ENCODE data around the gene CNGA3. TPM values are rescaled to one million over a fixed set of nuclear protein-coding genes. Genes with fewer than 3 reads are reported as not detected.
"Not testable (repeated sequence)": the region's sequence is repeated elsewhere in the genome, so short reads cannot be mapped to it uniquely, and the experiment has no call there.

The CNGA3 gene
- total and polyA plus RNA-seq, 2 experiments from 2014 or later = under 0.01 to 0.30 TPM

DNA sequence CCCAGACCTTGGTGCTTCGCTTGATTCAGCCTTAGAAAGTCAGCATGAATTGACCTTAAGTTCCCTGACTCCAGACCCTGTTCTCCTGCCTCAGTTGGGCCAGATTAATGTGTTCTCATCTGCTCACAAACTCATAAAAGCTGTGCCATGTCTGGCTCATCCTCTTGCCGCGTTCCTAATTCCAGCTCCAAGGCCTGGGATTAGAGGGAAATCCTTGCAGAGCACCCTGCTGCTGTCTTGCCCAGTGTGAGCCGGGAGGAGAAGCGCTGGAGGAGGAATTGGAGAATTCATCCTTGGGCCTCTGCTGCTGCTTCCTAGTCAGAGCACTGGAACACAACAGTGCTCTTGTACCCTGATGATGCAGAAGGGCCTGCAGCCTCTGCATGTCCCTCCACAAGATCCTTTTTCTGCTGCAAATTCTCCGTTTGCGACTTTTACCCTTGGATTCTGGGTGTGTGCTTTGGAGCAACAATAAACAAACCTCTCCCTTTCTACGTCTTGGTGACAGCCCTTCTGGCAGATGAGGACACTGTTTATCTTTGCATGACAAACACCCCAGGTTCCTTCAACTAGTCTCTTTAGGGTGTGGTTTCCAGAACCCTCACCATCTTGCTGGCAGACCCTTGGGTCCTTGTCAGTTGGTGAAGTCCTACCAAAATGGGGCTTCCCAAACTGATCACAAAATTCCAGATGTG lies 46.9 kb upstream of the CNGA3 start:
- in situ Hi-C loops (cut with MboI) = no loop called here
- TF ChIP-seq EZH2phosphoT487 (IDR thresholded peaks at IDR 0.05; ENCODE audit: insufficient read depth, low read depth) (no peak), EZH2 (IDR thresholded peaks at IDR 0.05; ENCODE audit: insufficient read depth, poor library complexity, severe bottlenecking) (no peak)

DNA sequence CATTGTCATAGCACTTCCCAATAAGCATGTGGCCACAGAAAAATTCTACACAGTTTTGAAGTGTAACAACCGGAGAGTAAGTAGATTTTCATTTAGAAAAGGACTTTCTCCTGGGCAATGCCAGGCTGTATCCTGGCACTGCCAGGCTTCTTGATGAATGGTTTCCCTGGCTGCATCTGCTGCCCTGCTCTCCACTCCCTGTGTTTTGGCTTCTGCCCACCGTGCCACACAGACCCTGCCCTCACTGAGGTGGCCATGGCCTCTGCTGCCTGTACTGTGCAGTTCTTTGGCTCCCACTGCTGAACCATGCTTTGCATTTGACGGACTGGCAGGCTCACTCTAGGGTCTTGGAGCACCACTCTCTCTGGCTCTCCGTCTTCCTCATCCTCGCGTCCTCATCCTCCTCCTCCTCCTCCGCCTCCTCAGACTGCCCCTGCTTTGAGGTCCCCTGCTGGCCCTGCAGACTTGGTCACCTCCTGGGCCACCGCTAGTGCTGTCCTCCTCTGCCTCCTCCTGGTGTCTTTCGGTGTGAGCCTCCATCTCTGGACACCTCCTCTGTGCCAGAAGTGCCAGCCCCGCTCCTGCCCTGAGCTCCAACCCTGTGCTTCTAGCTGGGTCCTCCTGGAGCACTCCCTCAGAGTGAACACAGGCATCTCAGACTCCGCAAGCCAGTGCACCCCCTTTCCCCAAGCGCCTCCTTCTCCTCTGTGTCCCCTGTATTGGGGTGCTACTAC lies 45.9 kb upstream of the CNGA3 start:
- no peaks in the 10 kb centered on the region for H3K79me2 ChIP-seq (ENCODE audit: insufficient read depth)
- H2AFZ ChIP-seq = no peak overlapping the region
- H3K4me2 ChIP-seq (ENCODE audit: unreplicated experiment) = no peak overlapping the region
- 72 to 78% methylated on average over 11 to 12 of the region's 12 CpGs for WGBS, 2 experiments (ENCODE audit: low coverage in 1 of 2, low lambda C conversion rate in 2 of 2, missing lambda C conversion rate in 2 of 2)
- in situ Hi-C loops (cut with MboI) = no loop called here
- H4K20me1 ChIP-seq (ENCODE audit: insufficient read depth) = no peaks in the 10 kb centered on the region
- no peak overlapping the region for H3K27ac ChIP-seq
- H3K27me3 ChIP-seq (replicated peaks; ENCODE audit: insufficient read depth) = no peaks in the 10 kb centered on the region; the same call in 1 of the 2 replicates
- H3F3A ChIP-seq (ENCODE audit: insufficient read depth) = no peaks in the 10 kb centered on the region
- no peaks in the 10 kb centered on the region for H3K9me2 ChIP-seq (ENCODE audit: insufficient read depth)
- H3K9ac ChIP-seq = no peak overlapping the region
- no peak for DNase-seq
- no peaks in the 10 kb centered on the region for H3K4me1 ChIP-seq (ENCODE audit: insufficient read depth)
- TF ChIP-seq EZH2phosphoT487 (IDR thresholded peaks at IDR 0.05; ENCODE audit: insufficient read depth, low read depth) (no peak), EZH2 (IDR thresholded peaks at IDR 0.05; ENCODE audit: insufficient read depth, poor library complexity, severe bottlenecking) (no peak)
- no peaks in the 10 kb centered on the region for H3K9me3 ChIP-seq (ENCODE audit: low read depth)
- H3K36me3 ChIP-seq (ENCODE audit: low read depth) = no peaks in the 10 kb centered on the region
- no peak overlapping the region for H3K4me3 ChIP-seq

More for the DNA sequence above, 46.9 kb upstream of the CNGA3 start:
- no peaks in the 10 kb centered on the region for H3F3A ChIP-seq (ENCODE audit: insufficient read depth)
- no peak overlapping the region for H3K4me3 ChIP-seq
- no peaks in the 10 kb centered on the region for H3K36me3 ChIP-seq (ENCODE audit: low read depth)
- H4K20me1 ChIP-seq (ENCODE audit: insufficient read depth) = no peaks in the 10 kb centered on the region
- no peaks in the 10 kb centered on the region for H3K79me2 ChIP-seq (ENCODE audit: insufficient read depth)
- H3K9me2 ChIP-seq (ENCODE audit: insufficient read depth) = no peaks in the 10 kb centered on the region
- H3K9ac ChIP-seq = no peak overlapping the region
- H3K27ac ChIP-seq = no peak overlapping the region
- H2AFZ ChIP-seq = no peak overlapping the region
- no peaks in the 10 kb centered on the region for H3K9me3 ChIP-seq (ENCODE audit: low read depth)
- no peak for DNase-seq
- H3K27me3 ChIP-seq (replicated peaks; ENCODE audit: insufficient read depth) = no peaks in the 10 kb centered on the region; the same call in 1 of the 2 replicates
- WGBS, 2 experiments (ENCODE audit: low coverage in 1 of 2, low lambda C conversion rate in 2 of 2, missing lambda C conversion rate in 2 of 2) = 40 to 41% methylated on average over 8 of the region's 8 CpGs
- no peak overlapping the region for H3K4me2 ChIP-seq (ENCODE audit: unreplicated experiment)
- H3K4me1 ChIP-seq (ENCODE audit: insufficient read depth) = no peaks in the 10 kb centered on the region

DNA sequence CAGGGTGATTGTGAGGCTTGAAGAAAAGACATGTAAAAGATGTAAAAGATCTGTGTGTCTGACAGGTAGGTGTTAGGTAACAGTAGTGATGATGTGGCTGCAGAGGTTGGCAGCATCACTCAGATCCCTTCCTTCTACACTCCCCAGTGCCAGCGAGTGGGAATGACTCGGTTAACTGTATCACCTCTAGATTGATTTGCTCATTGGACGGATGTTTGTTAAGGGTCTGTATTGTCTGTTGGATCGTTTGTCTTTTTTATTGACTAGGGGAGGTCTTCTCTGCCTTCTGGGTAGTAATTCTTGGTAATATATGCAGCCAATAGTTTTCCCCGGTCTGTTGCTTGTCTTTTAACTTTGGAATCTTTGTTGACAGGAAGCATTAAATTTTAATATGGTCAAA lies 44.8 kb upstream of the CNGA3 start:
- no peaks in the 10 kb centered on the region for H3F3A ChIP-seq (ENCODE audit: insufficient read depth)
- H3K27me3 ChIP-seq (replicated peaks; ENCODE audit: insufficient read depth) = no peaks in the 10 kb centered on the region; the same call in 1 of the 2 replicates
- H3K36me3 ChIP-seq (ENCODE audit: low read depth) = no peaks in the 10 kb centered on the region
- no peaks in the 10 kb centered on the region for H4K20me1 ChIP-seq (ENCODE audit: insufficient read depth)
- H3K9me2 ChIP-seq (ENCODE audit: insufficient read depth) = no peaks in the 10 kb centered on the region
- H3K4me3 ChIP-seq = no peak overlapping the region
- no peaks in the 10 kb centered on the region for H3K79me2 ChIP-seq (ENCODE audit: insufficient read depth)
- WGBS, 2 experiments (ENCODE audit: low coverage in 1 of 2, low lambda C conversion rate in 2 of 2, missing lambda C conversion rate in 2 of 2) = 12 to 18% methylated on average over 5 of the region's 5 CpGs
- in situ Hi-C loops (cut with MboI) = no loop called here
- DNase-seq = no peak
- H3K9me3 ChIP-seq (ENCODE audit: low read depth) = no peaks in the 10 kb centered on the region
- no peak for TF ChIP-seq EZH2phosphoT487 (IDR thresholded peaks at IDR 0.05; ENCODE audit: insufficient read depth, low read depth)
- TF ChIP-seq EZH2 (IDR thresholded peaks at IDR 0.05; ENCODE audit: insufficient read depth, poor library complexity, severe bottlenecking) = no peak
- no peak overlapping the region for H3K4me2 ChIP-seq (ENCODE audit: unreplicated experiment)
- H3K4me1 ChIP-seq (ENCODE audit: insufficient read depth) = no peaks in the 10 kb centered on the region
- H3K27ac ChIP-seq = no peak overlapping the region
- H2AFZ ChIP-seq = no peak overlapping the region
- H3K9ac ChIP-seq = no peak overlapping the region

DNA sequence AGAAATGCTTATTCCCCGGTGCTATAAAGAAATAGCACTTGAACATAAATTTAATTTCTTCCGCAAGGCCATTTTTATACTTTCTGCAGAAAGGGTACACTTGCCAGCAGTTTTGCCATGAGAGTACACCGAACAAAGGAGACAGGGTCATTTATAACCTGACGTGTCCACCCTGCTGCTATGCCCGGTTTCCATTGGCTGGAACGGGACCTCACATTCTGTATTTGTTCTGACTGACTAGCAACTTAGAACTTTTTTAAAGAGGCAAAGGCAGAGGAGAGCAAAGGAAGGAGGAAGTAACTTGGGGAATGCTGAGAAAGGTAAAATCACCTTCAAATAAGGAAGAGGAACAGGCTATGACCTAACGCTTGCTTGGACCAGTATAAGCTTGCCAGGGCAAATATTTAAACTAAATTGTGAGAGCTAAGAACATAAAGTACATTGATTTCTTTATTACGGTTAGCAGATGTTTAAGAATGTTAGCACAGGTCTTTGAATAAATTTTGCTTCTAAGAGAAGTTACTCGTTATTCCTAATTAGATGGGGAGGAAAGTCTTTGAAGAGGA lies 39.0 kb upstream of the CNGA3 start:
- H2AFZ ChIP-seq; H3K9me3 ChIP-seq (ENCODE audit: low read depth); H3K27me3 ChIP-seq (replicated peaks; ENCODE audit: insufficient read depth); H3K79me2 ChIP-seq (ENCODE audit: insufficient read depth); H3F3A ChIP-seq (ENCODE audit: insufficient read depth); H3K36me3 ChIP-seq (ENCODE audit: low read depth); H3K27ac ChIP-seq; H3K4me2 ChIP-seq (ENCODE audit: unreplicated experiment); H3K4me1 ChIP-seq (ENCODE audit: insufficient read depth); H4K20me1 ChIP-seq (ENCODE audit: insufficient read depth); H3K9me2 ChIP-seq (ENCODE audit: insufficient read depth); DNase-seq; in situ Hi-C loops (cut with MboI); H3K9ac ChIP-seq; H3K4me3 ChIP-seq: not testable (repeated sequence)
- 69 to 71% methylated on average over 9 of the region's 9 CpGs for WGBS, 2 experiments (ENCODE audit: low coverage in 1 of 2, low lambda C conversion rate in 2 of 2, missing lambda C conversion rate in 2 of 2)
